Cardiac fibroblast (primary cell): ENCODE measurements around the gene TMTC2.

ENCODE experiments used
- DNase-seq, 2 donors: peaks; one replicate each; pipeline versions ENCODE4 v3.0.0 to v3.0.0-alpha.2; 2010; ENCODE audit warnings: low read depth in 2 of 2
- H3K4me3 ChIP-seq, 2 donors: replicated peaks in 1 of 2; 1 replicate in 1 of 2; 2 replicates in 1 of 2; pipeline ENCODE4 v1.5.1; 2011; ENCODE audit warnings: low read depth in 2 of 2, low read length in 2 of 2, mild to moderate bottlenecking in 2 of 2, moderate library complexity in 1 of 2
- TF ChIP-seq, protein P1 (sequence below): IDR thresholded peaks from one replicate; pipeline ENCODE4 v1.5.1; 2011; ENCODE audit warnings: low read depth, mild to moderate bottlenecking, low read length, inconsistent platforms

The TMTC2 gene

DNA sequence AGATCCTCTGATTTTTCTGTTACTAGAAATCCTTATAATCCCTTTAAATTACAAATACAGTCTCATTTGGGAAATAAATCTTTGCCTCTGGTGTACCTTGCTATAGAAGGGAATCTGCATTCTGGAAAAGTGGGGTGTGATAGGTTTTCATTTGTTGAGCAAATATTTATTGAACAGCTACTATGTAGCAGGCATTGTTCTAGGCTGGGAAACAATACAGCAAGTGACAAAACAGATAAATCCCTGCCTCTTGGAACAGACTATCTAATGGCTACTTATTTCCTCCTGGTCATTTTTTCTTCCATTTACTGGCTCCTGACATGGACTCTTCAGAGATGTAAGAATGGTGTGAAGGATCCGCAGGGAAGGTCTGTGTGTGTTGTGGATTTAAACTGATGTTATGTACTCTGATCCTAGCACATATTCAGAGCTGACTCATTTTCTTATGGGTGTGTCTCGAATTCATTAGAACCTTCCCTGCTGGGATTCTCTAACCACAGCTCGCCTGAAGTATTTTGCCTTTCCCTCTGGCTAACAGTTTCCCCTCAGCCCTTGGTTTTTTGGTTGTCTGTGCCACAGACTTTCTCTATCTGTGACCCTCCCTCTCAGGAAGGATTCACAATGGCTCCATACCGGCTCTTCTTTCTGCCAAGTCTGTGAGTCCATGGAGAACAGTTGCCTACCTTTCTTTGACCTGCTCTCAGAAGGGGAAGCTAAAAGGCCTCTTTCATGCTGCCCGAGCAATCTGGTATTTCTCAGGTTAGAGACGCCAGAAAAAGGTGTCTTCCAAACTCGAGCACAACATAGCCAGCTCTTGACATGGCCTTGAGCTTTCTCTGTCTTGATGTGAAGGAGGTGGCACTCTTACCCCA, 53.7 kb downstream of the TMTC2 start:
- TF ChIP-seq, protein P1, sequence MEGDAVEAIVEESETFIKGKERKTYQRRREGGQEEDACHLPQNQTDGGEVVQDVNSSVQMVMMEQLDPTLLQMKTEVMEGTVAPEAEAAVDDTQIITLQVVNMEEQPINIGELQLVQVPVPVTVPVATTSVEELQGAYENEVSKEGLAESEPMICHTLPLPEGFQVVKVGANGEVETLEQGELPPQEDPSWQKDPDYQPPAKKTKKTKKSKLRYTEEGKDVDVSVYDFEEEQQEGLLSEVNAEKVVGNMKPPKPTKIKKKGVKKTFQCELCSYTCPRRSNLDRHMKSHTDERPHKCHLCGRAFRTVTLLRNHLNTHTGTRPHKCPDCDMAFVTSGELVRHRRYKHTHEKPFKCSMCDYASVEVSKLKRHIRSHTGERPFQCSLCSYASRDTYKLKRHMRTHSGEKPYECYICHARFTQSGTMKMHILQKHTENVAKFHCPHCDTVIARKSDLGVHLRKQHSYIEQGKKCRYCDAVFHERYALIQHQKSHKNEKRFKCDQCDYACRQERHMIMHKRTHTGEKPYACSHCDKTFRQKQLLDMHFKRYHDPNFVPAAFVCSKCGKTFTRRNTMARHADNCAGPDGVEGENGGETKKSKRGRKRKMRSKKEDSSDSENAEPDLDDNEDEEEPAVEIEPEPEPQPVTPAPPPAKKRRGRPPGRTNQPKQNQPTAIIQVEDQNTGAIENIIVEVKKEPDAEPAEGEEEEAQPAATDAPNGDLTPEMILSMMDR, result no peak
- DNase-seq, result peak; percentile 54 to 76
- H3K4me3 ChIP-seq, result no peak overlapping the region

DNA sequence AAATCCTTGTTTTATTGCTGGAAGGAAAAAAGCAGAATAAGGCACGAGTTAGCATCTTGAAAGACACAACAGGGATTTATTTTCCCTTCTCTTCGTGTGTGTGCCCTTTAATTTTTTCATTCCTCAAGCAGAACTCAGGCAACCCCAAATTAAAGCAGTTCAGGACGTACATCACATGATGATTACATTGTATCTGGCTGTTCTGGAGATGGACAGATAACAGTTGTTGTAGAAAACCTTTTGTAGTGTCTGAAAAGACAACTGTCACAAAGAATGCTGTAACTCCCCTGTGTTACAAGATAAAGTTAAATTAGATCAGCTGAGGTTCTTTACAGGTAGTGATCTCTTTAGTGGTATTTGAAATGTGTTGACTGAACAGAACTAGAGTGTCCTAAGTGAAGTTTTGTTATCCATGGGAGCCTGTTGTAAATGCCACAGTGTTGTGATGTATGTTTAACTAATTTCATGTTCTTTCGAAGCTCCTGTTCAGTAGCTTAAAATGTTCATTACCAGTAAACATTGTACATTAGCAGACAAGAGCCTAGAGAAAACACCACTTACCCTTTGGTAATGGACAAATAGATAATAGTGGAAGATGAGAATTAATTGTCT, 58.5 kb downstream of the TMTC2 start:
- no peak overlapping the region for H3K4me3 ChIP-seq
- no peak for DNase-seq
- TF ChIP-seq, protein P1, result no peak

DNA sequence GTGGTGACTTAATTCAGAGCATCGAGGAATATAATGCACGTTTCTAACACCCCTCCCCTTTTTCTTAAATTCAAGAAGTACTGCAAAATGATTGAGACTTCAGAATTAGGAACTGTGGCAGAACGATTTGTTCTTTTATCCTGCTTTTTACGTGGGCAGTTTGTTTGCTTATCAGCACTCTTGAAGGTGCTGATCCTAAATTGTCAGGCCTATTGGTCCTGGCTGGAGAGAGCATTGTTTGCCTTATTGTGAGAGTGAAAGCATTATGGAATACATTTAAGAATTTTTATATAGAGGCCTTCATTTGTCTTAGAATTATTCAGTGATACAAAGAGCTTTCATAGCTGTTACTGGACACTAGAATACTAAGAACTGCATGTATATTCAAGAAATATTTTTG, 59.1 kb downstream of the TMTC2 start:
- no peak for DNase-seq
- TF ChIP-seq, protein P1, result no peak

DNA sequence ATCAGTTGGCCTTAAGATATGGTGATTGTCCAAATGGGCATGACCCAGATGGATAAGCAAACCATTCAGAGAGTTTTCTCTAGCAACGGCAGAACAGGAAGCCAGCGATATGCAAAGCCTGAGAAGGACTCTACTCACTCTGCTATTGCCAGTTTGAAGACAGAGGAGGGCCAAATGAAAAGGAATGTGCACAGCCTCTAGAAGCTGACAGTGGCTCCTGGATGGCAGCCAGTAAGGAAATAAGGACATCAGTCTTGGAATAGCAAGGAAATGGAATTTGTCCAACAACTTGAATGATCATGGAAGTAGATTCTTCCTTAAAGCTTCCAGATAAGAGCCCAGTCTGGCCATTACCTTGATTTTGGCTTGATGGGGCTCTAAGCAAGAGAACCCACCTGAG, 60.0 kb downstream of the TMTC2 start:
- DNase-seq, result no peak
- no peak overlapping the region for H3K4me3 ChIP-seq
- TF ChIP-seq, protein P1, result no peak

More for the DNA sequence above, 59.1 kb downstream of the TMTC2 start:
- H3K4me3 ChIP-seq, result no peak overlapping the region

DNA sequence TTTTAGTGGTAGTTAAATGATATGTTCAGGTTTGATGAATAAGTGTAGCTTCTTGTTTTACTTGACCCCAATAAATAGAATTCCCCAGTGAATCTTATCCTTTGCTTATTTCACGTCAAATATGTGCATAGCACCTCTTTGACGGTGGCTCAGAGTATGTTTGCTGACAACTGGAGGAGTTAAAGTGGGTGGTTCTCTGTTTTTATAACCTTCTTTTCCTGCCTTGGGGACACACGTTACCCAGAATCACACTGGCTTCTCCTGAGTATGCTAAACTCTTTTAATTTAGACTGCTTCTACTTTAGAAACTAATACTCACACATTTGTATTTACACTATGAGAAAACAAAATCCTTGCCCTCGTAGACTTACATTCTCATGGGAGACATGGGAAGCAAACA, 62.3 kb downstream of the TMTC2 start:
- DNase-seq, result no peak
- TF ChIP-seq, protein P1, result no peak
- no peak overlapping the region for H3K4me3 ChIP-seq

DNA sequence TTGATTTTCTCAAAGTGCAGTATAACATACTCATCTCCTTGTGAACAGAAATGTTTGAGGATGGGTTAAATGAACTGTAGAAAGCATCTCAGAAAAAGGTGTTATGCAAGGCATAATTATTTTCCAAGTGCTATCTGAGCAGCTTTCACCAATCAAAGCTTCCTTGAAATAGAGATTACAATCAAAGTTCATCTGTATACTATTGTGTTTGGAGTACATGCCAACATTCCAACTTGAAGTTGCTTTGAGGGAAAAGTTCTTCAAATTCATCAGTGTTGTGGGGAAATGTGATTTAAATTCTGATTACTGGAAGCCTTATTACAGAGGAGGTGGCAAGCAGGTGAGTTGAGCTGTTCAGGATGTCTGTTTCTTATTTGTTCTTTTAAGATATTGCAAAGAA, 68.2 kb downstream of the TMTC2 start:
- no peak overlapping the region for H3K4me3 ChIP-seq
- TF ChIP-seq, protein P1, result no peak
- DNase-seq, result no peak
